Keratinocyte (primary cell): ENCODE results near the gene ANKRD26.

ENCODE experiments used
- CTCF ChIP-seq, 3 experiments: IDR thresholded peaks in 1 of 3; conservative IDR thresholded peaks in 1 of 3; optimal IDR thresholded peaks in 1 of 3; 2 replicates in 2 of 3; 3 replicates in 1 of 3; pipeline versions ENCODE3 to v1.5.1; 2011; ENCODE audit warnings: low read length in 3 of 3, mild to moderate bottlenecking in 3 of 3, moderate library complexity in 2 of 3, control low read depth in 1 of 3, inconsistent platforms in 1 of 3; ENCODE audit not compliant: insufficient read depth in 2 of 3; ENCODE audit errors: extremely low read depth in 1 of 3
- EZH2 ChIP-seq: IDR thresholded peaks from one replicate; pipeline ENCODE4 v1.6.1; 2012; ENCODE audit warnings: inconsistent platforms, mild to moderate bottlenecking, low read length, moderate library complexity

DNA sequence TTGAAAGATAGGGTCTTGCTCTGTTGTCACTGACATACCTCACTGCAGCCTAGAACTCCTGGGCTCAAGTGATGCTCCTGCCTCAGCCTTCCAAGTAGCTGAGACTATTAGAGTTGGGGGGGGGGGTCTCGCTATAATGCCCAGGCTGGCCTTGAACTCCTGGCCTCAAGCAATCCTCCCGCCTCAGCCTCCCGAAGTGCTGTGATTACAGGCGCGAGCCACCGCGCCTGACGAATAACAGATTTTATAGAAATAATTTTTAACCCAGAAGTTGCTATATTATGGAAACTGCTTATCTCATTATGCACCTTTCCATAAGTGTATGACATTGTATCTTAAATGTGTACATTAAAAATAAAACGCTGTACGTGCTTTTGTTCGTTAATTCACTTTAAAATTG, 846 bp downstream of the ANKRD26 start:
- no peak for TF ChIP-seq CTCF (optimal IDR thresholded peaks at IDR 0.05 in 1 of 3, IDR thresholded peaks at IDR 0.05 in 1 of 3, conservative IDR thresholded peaks at IDR 0.05 in 1 of 3; ENCODE audit: extremely low read depth in 1 of 3, insufficient read depth in 2 of 3, low read length in 3 of 3)
- TF ChIP-seq EZH2: no peak
